GM21723 (cell line): ENCODE data around the gene POLR3H.
"Not testable (repeated sequence)": the region's sequence is repeated elsewhere in the genome, so short reads cannot be mapped to it uniquely, and the experiment has no call there.

Experiments used
- ATAC-seq: cut with Tn5 transposase; IDR thresholded peaks from one replicate; pipeline ENCODE4 v1.9.1; 2021; ENCODE audit warnings: mild to moderate bottlenecking, moderate library complexity; ENCODE audit not compliant: unreplicated experiment

Gene POLR3H, protein sequence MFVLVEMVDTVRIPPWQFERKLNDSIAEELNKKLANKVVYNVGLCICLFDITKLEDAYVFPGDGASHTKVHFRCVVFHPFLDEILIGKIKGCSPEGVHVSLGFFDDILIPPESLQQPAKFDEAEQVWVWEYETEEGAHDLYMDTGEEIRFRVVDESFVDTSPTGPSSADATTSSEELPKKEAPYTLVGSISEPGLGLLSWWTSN

DNA sequence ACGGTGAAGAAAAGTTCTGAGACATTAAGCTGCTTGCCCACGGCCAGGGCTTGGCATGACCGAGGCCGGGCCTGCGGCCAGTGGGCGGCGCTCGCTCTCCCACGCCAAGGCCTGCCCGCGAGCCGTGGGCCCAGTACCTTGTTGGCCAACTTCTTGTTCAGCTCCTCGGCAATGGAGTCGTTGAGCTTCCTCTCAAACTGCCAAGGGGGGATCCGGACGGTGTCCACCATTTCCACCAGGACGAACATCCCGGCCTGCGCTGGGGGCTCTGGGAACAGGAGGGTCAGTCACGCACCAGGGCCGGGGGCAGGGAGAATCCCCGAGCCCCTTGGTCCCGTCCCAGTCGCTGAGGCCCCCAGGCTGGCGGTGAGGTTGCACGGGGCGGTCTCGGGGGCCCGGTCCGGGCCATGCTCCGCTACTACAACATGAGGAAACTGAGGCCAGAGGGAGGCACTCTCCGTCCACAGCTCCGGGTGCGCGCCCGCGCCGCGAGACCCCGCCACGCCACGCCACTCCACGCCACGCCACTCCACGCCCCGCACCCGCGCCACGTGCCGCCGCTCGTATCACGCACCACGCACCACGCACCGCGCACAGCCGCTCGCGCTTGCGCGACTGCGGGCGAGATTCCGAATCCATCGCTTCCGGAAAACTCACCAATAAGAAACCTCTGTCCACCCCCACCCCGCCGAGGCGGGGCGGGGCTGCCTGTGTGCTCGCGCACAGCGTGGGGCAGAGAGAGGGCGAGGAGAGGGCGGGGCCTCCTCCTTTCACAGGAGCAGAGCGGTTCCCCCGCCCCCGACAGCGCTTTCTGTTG lies at the start of gene POLR3H:
Gene POLR3H (minus strand): TSS at position 617 of the 817 bp plus-strand sequence. CDS start 369 bp downstream, at position 248.
- ATAC-seq: peak; percentile 87

DNA sequence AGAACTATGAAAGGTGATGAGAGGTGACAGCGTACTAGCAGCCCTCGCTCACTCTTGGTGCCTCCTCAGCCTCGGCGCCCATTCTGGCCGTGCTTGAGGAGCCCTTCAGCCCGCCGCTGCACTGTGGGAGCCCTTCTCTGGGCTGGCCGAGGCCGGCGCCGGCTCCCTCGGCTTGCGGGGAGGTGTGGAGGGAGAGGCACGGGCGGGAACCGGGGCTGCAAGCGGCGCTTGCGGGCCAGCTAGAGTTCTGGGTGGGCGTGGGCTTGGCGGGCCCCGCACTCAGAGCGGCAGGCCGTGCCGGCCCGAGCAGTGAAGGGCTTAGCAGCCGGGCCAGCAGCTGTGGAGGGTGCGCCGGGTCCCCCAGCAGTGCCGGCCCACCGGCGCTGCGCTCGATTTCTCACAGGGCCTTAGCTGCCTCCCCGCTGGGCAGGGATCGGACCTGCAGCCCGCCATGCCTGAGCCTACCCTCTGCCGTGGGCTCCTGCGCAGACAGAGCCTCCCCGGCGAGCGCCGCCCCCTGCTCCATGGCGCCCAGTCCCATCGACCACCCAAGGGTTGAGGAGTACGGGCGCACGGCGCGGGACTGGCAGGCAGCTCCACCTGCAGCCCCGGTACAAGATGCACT lies 49.2 kb upstream of the POLR3H start:
- not testable (repeated sequence) for ATAC-seq

DNA sequence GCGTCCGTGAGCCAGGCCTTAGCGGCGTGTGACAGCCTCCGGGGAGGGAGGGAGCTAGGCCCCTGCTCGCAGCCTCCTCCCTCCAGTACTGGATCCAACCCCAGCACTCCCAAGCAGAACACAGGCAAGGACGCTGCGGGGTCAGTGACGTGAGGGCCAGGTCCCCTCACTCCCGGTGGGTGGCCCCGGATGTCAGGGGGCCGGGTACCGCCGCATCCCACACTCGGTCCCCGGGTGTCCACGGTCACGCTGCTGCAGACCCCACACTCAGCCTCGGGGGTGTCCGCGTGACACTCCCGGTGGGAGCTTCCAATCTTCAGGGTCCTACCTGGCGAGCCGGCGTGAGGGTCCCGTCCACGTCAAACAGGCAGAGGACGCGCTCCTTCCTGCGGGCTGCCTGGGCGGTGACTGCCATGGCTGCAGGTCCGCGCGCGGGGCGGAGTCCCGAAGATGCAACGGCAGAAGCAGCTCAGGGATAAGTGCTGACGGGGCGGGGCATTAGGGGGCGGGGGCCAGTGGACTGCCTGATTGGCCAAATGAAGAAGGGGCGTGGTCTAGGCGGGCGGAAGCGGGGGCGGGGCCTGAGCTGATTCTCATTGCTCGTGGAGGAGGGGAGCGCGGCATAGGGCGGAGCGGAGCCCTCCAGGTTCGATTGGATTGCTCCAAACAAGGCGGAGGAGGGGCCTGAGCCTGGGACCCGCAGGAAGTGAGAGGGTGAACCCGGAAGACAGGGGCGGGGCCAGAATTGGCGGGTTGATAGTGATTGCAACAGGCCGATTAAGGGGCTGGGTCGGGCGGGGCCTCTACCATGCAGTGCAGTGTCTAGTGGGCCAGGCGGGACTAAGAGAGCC lies 45.3 kb upstream of the POLR3H start, which contains the start of gene PMM1:
Gene PMM1 (minus strand): TSS at position 450 of the 851 bp plus-strand sequence. CDS start 35 bp downstream, at position 415.
- peak; percentile 87 for ATAC-seq

DNA sequence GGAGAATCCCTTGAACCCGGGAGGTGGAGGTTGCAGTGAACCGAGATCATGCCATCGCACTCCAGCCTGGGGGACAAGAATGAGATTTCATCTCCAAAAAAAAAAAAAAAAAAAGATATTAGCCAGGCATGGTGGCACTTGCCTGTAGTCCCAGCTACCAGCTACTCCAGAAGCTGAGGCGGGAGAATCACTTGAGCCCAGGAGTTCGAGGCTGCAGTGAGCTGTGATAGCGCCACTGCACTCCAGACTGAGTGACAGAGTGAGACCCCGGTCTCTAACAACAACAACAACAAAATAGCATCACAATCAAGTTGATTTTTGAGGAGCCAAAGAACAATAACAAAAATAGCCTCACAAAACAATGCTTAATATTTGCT lies 43.1 kb upstream of the POLR3H start:
- ATAC-seq: no peak

DNA sequence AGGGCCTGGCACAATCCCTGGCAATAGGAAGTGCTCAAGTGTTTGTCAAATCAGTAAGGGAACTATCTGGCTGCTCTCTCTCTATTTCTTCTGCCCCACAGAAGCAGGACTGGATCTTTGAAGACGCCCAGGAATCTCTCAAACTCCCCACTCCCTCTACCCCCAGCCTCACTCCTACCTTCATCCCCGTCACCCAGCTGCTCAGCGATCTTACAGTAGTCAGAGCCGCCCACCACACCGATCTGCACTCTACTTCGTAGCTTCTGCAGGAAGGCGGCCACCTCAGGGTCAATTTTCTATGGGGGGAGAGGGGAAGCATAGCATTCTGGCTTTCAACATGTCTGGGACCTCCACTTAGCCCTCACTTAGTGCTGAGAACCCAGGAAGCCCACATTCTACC lies 41.6 kb upstream of the POLR3H start:
- no peak for ATAC-seq

DNA sequence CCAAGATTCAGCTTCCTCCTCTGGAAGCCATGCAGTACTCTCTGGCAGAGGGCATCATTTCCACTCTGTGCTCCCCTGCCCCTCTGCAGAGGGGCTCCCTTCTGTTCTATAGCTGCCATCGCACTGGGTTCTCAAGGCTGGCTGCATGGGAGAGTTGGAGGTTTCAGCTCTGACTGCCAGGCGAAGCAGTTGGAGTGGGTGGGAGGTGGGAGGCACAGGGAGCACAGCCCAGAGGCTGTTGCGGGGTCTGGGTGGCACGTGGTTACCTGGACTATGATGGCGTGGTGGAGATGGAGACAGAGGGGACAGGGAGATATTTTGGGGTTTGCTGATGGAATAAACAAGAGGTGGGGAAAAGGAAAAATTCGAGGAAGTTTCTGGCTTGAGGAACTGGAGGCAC lies 40.6 kb upstream of the POLR3H start:
- ATAC-seq: no peak

DNA sequence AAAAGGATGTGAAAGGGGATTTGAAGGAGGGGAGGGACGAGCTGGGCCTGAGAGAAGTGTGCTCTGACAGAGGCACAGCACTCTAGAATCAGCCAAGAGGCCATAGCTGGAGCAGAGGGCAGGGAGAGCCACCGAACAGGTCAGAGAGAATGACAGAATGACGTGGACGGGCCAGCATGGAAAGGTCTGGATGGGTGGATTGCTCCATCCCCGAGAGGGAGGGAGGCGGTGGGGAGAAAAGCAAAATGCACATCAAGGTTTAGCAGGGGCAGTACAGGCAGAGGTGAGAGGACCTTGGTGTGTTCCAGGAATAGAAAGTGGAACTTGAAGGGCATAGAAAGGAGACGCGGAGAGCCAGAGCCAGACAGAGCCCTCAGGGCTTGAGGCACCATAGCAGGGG lies 38.4 kb upstream of the POLR3H start:
- ATAC-seq: no peak

DNA sequence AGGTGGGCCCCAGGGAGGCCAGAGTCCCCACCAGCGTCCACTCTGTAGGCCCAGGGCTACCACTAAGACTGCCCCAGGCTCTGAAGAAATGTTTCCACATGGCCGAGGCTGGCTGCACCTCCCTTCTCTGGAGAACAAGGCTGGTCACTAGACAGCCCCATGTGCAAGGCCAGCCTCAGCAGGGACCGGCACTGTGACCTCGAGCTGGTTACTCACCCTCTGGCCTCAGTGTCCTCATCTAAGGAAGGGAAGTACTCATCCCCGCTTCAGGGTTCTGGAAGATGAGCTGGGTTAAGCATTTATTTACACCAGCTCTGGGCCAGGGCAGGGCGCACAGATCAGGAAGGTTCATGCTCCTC lies 35.7 kb upstream of the POLR3H start:
- ATAC-seq: no peak

DNA sequence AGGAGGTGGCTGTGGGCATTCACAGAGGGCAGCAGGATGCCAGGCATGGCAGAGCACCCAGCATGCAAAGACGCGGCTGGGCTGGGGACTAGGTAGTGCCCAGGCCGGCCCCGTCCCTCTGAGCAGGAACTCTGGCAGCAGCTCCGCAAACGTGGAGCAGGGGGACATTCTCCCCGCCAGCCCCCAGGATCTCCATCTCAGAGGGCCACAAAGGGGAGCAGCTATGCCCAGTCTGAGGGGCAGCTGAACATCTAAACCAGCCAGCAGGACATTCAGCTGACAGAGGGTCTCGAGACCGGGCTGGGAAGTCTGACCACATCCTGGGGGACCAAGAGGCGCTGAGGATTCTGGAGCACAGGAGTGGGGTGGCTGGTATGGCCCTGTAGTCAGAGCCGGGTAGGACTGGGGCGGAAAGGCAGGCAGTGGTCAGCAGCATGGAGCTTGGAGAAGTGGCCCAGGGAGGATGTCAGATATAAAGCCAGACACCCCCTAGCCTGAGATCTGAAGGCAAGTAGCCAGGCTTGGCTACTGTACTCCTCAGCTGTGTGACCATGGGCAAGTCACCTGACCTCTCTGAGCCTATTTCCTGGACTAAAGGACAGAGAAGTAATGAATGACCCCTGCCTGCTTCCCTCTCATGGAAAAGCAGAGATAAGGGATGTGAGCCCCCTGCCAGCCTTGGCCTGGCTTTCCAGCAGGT lies 35.2 kb upstream of the POLR3H start:
- ATAC-seq: no peak

DNA sequence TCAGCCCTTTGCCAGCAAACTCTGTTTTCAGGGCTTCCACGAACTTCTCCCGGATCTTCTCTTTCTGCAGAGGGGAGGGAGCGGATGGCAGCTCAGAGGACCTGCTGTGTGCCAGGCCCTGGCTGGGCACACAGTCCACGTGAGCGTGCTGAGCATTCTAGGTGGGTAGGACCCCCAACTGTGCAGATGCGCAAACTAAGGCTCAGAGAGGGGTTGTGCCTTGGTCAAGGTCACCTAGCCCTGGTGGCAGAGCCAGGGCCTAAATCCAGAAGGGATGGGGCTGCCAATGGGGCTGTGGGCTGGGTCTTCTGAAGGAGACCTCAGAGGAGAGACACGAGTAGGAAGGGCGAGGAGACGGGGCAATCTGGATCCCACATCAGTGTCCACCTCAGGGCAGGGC lies 34.5 kb upstream of the POLR3H start:
- ATAC-seq: no peak

DNA sequence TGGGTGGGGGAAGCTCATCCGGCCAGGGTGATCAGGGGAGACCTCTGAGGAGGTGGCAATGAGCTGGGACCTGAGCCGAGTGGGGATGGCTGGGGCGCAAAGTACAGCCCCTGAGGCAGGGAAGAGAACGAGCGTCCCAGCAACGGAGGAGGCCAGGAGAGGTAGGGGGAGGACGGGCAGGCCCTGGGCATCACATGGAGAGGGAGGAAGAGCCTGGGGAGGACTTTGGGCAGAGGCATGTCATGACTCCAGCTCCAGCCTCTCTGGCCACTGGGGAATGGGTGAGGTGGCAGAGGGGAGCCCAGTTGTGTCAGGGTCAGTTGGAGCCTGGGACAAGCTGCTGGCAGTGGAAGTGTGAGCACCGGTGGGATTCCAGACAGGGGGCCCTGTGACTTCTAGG lies 33.8 kb upstream of the POLR3H start:
- no peak for ATAC-seq

DNA sequence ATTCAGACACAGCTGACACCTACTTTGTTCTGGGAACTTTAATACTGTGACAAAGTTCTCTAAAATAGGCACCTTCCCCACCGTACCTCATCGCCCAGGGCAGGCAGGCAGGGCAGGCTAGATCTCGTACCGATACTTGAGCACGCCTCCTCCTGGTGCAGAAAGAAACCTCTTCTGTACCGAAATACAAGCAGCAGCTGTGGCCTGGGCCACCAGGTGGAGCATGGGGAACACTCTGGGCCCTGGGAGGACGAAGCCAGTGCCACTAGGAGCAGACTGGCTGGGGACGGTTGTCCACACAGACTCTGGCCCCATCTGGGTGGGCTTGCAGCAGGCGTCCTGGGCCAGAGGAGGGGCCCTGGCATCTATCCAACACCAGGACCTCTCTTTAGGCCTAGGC lies 32.6 kb upstream of the POLR3H start:
- ATAC-seq: no peak

DNA sequence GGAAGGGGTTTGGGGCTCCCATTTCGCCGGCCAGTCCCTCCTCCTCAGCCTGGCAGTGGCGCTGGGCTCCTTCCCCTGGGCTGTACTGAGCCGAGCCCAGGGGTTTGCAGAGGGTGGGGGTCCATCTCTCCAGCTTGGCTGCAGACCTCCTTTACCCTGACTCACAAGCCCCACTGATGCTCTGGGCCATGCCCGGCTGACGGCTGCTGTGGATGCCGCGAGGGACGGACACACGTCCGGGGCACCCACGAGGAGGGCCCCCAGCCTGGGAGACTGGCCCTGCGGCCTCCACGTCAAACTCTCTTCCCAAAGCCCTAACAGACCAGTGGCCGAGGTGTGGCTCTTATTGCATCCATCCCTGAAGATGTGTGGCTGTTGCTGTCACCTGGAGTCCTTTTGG lies 31.3 kb upstream of the POLR3H start:
- ATAC-seq: no peak

DNA sequence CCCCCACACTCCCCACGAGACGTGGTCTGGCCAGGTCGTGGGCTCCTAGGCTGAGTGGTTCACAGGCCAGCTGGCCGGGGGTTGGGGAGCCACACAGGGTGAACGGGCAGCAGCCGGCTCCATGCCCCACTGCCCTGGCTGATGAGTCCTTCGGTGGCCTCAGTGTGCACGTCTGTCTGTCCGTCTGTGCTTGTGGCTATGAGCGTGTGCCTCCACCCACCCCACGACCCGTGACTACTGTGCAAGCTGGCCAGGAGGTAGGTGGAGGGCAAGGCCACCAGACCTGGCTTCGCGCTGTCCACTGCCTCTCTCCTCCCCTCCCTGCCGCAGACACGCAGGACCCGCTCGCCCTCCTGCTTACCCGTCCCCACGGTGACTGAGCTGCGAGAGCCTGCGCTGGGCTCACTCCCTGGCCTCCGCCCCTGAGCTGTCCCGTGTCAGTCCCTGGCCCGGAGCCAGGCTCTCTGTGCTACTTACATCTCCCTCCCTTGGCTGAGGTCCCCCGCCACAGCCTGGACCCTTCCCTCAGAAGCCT lies 30.6 kb upstream of the POLR3H start:
- no peak for ATAC-seq

DNA sequence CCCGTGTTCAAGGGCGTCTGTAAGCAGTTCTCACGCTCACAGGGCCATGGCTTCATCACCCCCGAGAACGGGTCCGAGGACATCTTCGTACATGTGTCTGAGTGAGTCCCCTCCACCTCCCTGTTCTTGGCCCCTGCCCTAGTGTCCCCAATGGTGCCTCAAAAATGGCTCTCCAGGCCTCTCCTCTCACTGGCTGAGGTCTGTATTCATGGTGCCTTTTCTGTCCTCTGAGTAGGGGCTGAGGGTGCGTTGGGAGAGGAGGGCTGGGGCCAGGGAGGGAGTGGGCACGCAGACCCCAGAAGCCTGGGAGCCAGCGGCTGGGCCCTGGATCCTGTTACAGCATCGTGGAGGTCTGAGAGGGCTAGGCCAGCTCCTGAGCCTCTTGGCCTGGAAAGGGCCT lies 29.4 kb upstream of the POLR3H start:
- ATAC-seq: no peak

DNA sequence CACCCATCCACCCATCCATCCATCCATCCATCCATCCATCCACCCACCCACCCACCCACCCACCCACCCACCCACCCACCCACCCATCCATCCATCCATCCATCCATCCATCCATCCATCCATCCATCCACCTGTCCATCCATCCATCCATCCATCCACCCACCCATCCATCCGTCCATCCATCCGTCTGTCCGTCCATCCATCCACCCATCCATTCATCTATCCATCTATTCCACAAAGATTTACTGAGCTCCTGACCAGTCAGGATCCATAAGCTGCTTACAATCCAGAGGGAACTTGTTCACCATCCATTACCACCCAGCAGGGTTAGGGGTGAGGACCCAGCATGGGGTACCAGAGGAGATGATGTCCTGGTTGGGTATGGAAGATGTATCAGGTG lies 28.0 kb upstream of the POLR3H start:
- ATAC-seq: not testable (repeated sequence)

DNA sequence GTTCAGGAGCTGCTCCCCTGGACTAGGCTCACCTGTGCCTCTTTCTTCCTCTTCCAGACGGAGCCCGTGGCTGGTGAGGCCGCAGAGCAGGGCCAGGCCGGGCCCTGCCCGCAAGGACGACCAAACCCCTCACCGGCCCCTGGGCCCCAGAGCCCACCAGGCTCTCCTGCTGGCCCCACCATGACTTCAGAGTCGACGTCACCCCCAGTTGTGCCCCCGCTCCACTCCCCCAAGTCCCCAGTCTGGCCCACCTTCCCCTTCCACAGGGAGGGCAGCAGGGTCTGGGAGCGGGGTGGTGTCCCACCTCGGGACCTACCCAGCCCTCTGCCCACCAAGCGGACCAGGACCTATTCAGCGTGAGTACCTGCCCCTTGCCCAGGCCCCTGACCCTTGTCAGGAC lies 27.5 kb upstream of the POLR3H start:
- ATAC-seq: no peak

DNA sequence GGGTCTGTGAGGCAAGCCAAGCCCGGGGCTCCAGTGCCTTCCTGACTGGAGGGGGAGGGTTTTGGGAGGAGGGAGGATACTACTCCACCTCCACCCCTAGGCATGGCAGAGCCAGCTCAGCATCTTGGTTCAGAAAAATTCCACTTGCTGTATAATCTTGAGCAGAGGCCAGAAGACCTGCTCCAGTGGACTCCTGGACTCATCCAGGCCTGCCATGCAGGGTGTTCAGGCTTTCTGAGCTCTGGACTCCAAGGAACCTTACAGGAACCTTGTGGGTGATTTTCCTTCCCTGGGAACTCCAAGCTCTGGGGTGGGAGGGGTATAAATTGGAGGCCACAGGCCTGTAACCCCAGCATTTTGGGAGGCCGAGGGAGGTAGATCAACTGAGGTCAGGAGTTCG lies 26.0 kb upstream of the POLR3H start:
- no peak for ATAC-seq

DNA sequence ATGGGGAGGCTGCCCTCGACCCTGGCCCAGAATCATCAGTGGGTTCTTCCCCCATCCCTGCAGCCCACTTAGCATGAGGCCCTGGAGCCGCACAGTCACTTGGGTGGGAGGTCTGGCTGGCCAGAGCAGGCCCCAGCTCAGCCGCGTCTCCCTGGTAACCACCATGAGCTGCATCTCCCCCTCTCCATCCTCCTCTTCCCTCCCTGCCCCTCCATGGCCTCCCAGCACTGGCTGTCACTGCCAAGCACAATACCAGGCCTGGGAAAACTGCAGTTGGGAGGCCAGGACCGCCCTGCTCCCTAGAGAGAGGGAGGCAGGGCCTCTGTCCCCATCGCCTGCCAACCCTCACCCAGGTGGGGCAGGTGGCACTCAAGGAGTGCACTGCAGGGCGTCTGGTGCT lies 24.5 kb upstream of the POLR3H start:
- no peak for ATAC-seq

DNA sequence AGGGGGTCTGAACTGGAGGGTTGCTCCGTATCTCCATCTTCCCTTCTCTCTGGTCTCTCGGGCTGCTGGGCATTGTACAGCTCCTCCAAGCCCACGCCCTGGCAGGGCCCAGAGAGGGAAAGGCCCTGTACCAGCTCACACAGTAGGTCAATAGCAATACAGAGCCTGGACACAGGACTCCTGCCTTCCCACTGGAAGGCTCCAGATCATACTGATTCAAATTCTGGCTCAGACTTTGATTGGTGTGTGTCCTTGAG lies 23.2 kb upstream of the POLR3H start:
- ATAC-seq: no peak
